ENCODE data around the gene PPP1R9B.

DNA sequence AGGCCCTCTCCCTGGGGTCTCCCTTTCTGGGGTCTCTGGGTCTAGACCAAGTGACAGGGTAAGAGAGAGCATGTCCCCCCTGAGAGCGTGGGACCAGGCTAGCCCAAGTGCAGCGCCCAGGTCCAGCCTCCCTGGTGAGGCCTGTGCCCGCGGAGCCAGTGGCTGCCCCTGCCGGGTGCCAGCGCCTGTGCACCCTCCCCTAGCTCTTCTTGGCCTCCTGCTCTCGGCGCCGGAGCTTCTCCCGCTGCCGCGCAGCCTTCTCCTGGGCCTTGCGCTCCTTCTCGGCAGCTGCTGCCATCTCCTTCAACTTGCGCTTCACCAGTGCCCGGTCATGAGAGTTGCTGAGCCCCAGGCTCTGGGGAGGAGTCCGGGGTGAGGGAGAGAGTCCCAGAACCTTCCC is 37.8 kb downstream of the PPP1R9B start:
- TF ChIP-seq, protein P1, sequence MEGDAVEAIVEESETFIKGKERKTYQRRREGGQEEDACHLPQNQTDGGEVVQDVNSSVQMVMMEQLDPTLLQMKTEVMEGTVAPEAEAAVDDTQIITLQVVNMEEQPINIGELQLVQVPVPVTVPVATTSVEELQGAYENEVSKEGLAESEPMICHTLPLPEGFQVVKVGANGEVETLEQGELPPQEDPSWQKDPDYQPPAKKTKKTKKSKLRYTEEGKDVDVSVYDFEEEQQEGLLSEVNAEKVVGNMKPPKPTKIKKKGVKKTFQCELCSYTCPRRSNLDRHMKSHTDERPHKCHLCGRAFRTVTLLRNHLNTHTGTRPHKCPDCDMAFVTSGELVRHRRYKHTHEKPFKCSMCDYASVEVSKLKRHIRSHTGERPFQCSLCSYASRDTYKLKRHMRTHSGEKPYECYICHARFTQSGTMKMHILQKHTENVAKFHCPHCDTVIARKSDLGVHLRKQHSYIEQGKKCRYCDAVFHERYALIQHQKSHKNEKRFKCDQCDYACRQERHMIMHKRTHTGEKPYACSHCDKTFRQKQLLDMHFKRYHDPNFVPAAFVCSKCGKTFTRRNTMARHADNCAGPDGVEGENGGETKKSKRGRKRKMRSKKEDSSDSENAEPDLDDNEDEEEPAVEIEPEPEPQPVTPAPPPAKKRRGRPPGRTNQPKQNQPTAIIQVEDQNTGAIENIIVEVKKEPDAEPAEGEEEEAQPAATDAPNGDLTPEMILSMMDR (IDR thresholded peaks at IDR 0.05; ENCODE audit: control extremely low read depth in 1 of 3, insufficient read depth in 1 of 3, low read depth in 1 of 3, low read length in 3 of 3), result no peak
- no peak for TF ChIP-seq EZH2 (IDR thresholded peaks at IDR 0.05; ENCODE audit: low read depth, low read length, severe bottlenecking)
- TF ChIP-seq, protein P2, sequence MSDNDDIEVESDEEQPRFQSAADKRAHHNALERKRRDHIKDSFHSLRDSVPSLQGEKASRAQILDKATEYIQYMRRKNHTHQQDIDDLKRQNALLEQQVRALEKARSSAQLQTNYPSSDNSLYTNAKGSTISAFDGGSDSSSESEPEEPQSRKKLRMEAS (IDR thresholded peaks at IDR 0.05), result no peak
- TF ChIP-seq GABPA (IDR thresholded peaks at IDR 0.05; ENCODE audit: borderline replicate concordance, insufficient read depth, low read length), result no peak
